ENCODE data around the gene DRC1. TPM values are rescaled to one million over a fixed set of nuclear protein-coding genes. Genes with fewer than 3 reads are reported as not detected.

Gene DRC1
- total and polyA plus RNA-seq, 2 of the 4 experiments (the other 2 are of a cell fraction): 0.18 TPM; not detected in 1

DNA sequence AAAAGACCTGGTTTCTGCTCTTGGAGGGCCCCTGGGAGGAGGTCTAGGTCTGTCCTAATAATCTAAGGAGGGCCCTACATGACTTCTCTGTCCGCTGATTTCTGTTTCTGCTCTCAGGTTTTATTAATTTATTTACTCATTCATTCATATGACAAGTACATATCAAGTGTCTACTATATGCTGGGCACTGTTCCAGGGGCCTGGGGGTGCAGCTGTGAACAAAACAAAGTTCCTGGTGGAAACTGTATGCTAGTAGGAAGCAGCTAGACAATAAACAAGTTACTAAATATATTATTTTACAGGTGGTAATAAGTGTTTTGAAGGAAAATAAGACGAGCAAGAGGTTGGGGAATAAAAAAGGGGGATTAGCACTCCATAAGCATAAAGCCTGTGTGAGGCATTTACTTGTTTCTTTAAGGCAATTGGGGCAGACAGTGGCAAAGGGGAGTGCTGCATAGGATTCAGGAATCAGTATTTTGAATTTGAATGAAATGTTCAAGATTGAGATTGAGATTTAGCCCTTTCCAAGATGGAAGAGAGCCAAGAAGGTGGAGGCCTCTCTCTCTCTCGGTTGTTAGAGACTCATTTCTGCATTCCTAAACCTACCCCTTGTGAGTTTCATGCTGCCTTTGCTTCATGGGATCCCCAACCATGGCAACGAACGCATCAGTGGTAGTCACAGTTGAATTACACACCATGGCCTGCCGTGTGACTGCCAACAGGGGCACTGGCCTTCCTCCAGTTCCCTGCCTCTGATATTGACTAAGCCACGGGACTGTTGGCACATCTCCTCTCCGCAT, 28.3 kb downstream of the DRC1 start:
- DNase-seq (no peak), ATAC-seq (ENCODE audit: low read depth) (no peak)
- no peak overlapping the region for H3K14ac ChIP-seq (replicated peaks; ENCODE audit: low read depth, low read length)
- no peak overlapping the region for H3K4me2 ChIP-seq (ENCODE audit: low read depth, low read length)
- H3K27ac ChIP-seq (ENCODE audit: insufficient read depth, low read length): no peak overlapping the region
- no peaks in the 10 kb centered on the region for H3K4me1 ChIP-seq (ENCODE audit: control insufficient read depth, insufficient read depth, low read length)
- no peak overlapping the region for H4K5ac ChIP-seq (ENCODE audit: low read depth, low read length)
- H3K4ac ChIP-seq (ENCODE audit: low read depth, low read length): no peak overlapping the region
- 60% methylated on average over 4 of the region's 8 CpGs; no CpG with 5 or more reads in 1 of the 2 experiments for WGBS, 2 experiments (ENCODE audit: extremely low coverage in 2 of 2, insufficient read length in 1 of 2)
- dilution Hi-C loops (cut with HindIII; ENCODE audit: low sequenced_read_pairs, unreplicated experiment) (no loop called here), in situ Hi-C loops (cut with MboI; ENCODE audit: low sequenced_read_pairs) (no loop called here), intact Hi-C loops (cut with micrococcal nuclease) (no loop called here)
- BruUV-seq (replicated peaks): no TSS peak
- no peaks in the 10 kb centered on the region for H3K36me3 ChIP-seq (ENCODE audit: control insufficient read depth, insufficient read depth, low read length)
- H2AFZ ChIP-seq (replicated peaks; ENCODE audit: low read length, poor library complexity): no peak overlapping the region
- H3K56ac ChIP-seq (ENCODE audit: extremely low read depth, insufficient read depth, low read length): no peak overlapping the region
- H2BK15ac ChIP-seq (ENCODE audit: low read depth, low read length): no peak overlapping the region
- no peak overlapping the region for H3K4me3 ChIP-seq (ENCODE audit: insufficient read depth, low read depth, low read length)
- H3K9ac ChIP-seq (ENCODE audit: low read depth, low read length): no peak overlapping the region
- H3K27me3 ChIP-seq (ENCODE audit: control insufficient read depth, insufficient read depth, low read length): peaks cover 14% of the 10 kb centered on the region
- no peak overlapping the region for H3K18ac ChIP-seq (ENCODE audit: low read depth, low read length)
- no peaks in the 10 kb centered on the region for H3K9me3 ChIP-seq (ENCODE audit: control insufficient read depth, insufficient read depth, low read length)
- H2BK20ac ChIP-seq (ENCODE audit: low read depth, low read length): no peak overlapping the region
- H4K20me1 ChIP-seq (ENCODE audit: insufficient read depth, low read length): no peaks in the 10 kb centered on the region
- ChIA-PET POLR2A (ENCODE audit: unreplicated experiment) (no interaction called here), CTCF (no interaction called here)
- no peak overlapping the region for H4K91ac ChIP-seq (ENCODE audit: insufficient read depth, low read depth, low read length)
- H3K9me1 ChIP-seq (ENCODE audit: insufficient read depth, low read length): no peaks in the 10 kb centered on the region
- H2AK9ac ChIP-seq (replicated peaks; ENCODE audit: low read depth, low read length, poor library complexity): no peak overlapping the region
- TF ChIP-seq POLR2A (IDR thresholded peaks at IDR 0.05; ENCODE audit: low read depth, low read length) (no peak), CHD1 (IDR thresholded peaks at IDR 0.05; ENCODE audit: low read depth, low read length) (no peak), SMC3 (IDR thresholded peaks at IDR 0.05; ENCODE audit: low read depth, low read length) (no peak)
- H3K79me1 ChIP-seq (ENCODE audit: low read depth in 1 of 2, low read length in 2 of 2): no peaks in the 10 kb centered on the region
- H2BK5ac ChIP-seq (ENCODE audit: low read depth, low read length, poor library complexity, severe bottlenecking): no peak overlapping the region
- no peak overlapping the region for H3K23ac ChIP-seq (ENCODE audit: low read depth, low read length)
- H4K8ac ChIP-seq (ENCODE audit: low read depth in 2 of 2, low read length in 2 of 2): no peak overlapping the region
- no peak overlapping the region for H2AK5ac ChIP-seq (ENCODE audit: low read depth, low read length)
- H2BK120ac ChIP-seq (ENCODE audit: low read depth, low read length): no peak overlapping the region
